GM21360 (cell line): ENCODE measurements around the gene KCNC1.

Experiments used
- ATAC-seq: cut with Tn5 transposase; IDR thresholded peaks from one replicate; pipeline ENCODE4 v1.9.1; 2021; ENCODE audit warnings: mild to moderate bottlenecking, moderate library complexity; ENCODE audit not compliant: unreplicated experiment

KCNC1 gene

GRCh38 chr11:17736579-17736893 lies 2.0 kb downstream of the KCNC1 start:
- no peak for ATAC-seq

- ATAC-seq, result no peak
These were observed 2.6 kb downstream of the KCNC1 start for GRCh38 chr11:17736930-17737817.

- no peak for ATAC-seq
These were observed 3.8 kb downstream of the KCNC1 start for GRCh38 chr11:17738151-17738973.

- ATAC-seq, result no peak
These were observed 5.4 kb downstream of the KCNC1 start for GRCh38 chr11:17739945-17740338.

GRCh38 chr11:17740649-17741235 lies 6.2 kb downstream of the KCNC1 start:
- ATAC-seq, result no peak

- no peak for ATAC-seq
These were observed 6.9 kb downstream of the KCNC1 start for GRCh38 chr11:17741487-17741886.

- no peak for ATAC-seq
These were observed 7.4 kb downstream of the KCNC1 start for GRCh38 chr11:17742019-17742418.

- no peak for ATAC-seq
These were observed 8.6 kb downstream of the KCNC1 start for GRCh38 chr11:17743026-17743807.

- ATAC-seq, result no peak
These were observed 9.2 kb downstream of the KCNC1 start for GRCh38 chr11:17743808-17744119.

- no peak for ATAC-seq
These were observed 9.8 kb downstream of the KCNC1 start for GRCh38 chr11:17744151-17744940.

- no peak for ATAC-seq
These were observed 10.6 kb downstream of the KCNC1 start for GRCh38 chr11:17745023-17745772.

- ATAC-seq, result no peak
These were observed 11.5 kb downstream of the KCNC1 start for GRCh38 chr11:17746096-17746495.

- ATAC-seq, result no peak
These were observed 12.8 kb downstream of the KCNC1 start for GRCh38 chr11:17747131-17747955.

GRCh38 chr11:17748044-17748443 lies 13.5 kb downstream of the KCNC1 start:
- no peak for ATAC-seq

GRCh38 chr11:17748761-17749721 lies 14.5 kb downstream of the KCNC1 start:
- no peak for ATAC-seq

- no peak for ATAC-seq
These were observed 15.6 kb downstream of the KCNC1 start for GRCh38 chr11:17750013-17750800.

GRCh38 chr11:17750801-17751165 lies 16.2 kb downstream of the KCNC1 start:
- no peak for ATAC-seq
